HUES48 (cell line): ENCODE results near the gene HNRNPAB.

Source experiments
- H3K27ac ChIP-seq: one replicate; pipeline ENCODE4 v1.7.0; 2013; ENCODE audit warnings: low read depth, low read length, inconsistent platforms
- H3K27me3 ChIP-seq: 2 replicates; pipeline ENCODE4 v1.6.1; 2013; ENCODE audit warnings: mild to moderate bottlenecking, low read length; ENCODE audit not compliant: control insufficient read depth, insufficient read depth
- H3K36me3 ChIP-seq: 2 replicates; pipeline ENCODE4 v1.6.1; 2013; ENCODE audit warnings: low read length; ENCODE audit not compliant: control insufficient read depth, insufficient read depth
- H3K4me1 ChIP-seq: 2 replicates; pipeline ENCODE4 v1.6.1; 2013; ENCODE audit warnings: mild to moderate bottlenecking, low read length; ENCODE audit not compliant: control insufficient read depth, insufficient read depth
- H3K4me3 ChIP-seq: 2 replicates; pipeline ENCODE4 v1.5.1; 2013; ENCODE audit warnings: mild to moderate bottlenecking, low read depth, low read length
- H3K9ac ChIP-seq: 2 replicates; pipeline ENCODE4 v1.6.1; 2013; ENCODE audit warnings: mild to moderate bottlenecking, low read depth, low read length, moderate library complexity
- H3K9me3 ChIP-seq: 2 replicates; pipeline ENCODE4 v1.6.1; 2013; ENCODE audit warnings: low read length; ENCODE audit not compliant: control insufficient read depth, insufficient read depth

HNRNPAB gene

GRCh38 chr5:178205749-178206047 is 1.4 kb downstream of the HNRNPAB start:
- Histone ChIP-seq H3K36me3 (peaks cover 54% of the 10 kb centered on the region), H3K27ac (peak overlapping the region; percentile 82), H3K27me3 (peaks cover 4% of the 10 kb centered on the region; the same call in 1 of the 2 replicates)

GRCh38 chr5:178206166-178207101 is 2.1 kb downstream of the HNRNPAB start:
- Histone ChIP-seq H3K27ac (peak overlapping the region; percentile 22), H3K36me3 (peaks cover 61% of the 10 kb centered on the region), H3K9ac (peak overlapping the region; percentile 99; the same call in 1 of the 2 replicates), H3K4me3 (peak overlapping the region; percentile 100), H3K4me1 (peaks cover 10% of the 10 kb centered on the region; the same call in 1 of the 2 replicates), H3K27me3 (peaks cover 4% of the 10 kb centered on the region; the same call in 1 of the 2 replicates), H3K9me3 (no peaks in the 10 kb centered on the region)

More at GRCh38 chr5:178205749-178206047, 1.4 kb downstream of the HNRNPAB start:
- H3K9me3 ChIP-seq: no peaks in the 10 kb centered on the region
- H3K4me3 ChIP-seq: peak overlapping the region; percentile 100
- H3K4me1 ChIP-seq: peaks cover 10% of the 10 kb centered on the region; the same call in 1 of the 2 replicates
- peak overlapping the region; percentile 99 for H3K9ac ChIP-seq

- H3K36me3 ChIP-seq: peaks cover 71% of the 10 kb centered on the region
- no peaks in the 10 kb centered on the region for H3K9me3 ChIP-seq
- H3K4me1 ChIP-seq: peaks cover 10% of the 10 kb centered on the region; the same call in 1 of the 2 replicates
- no peak overlapping the region for H3K9ac ChIP-seq
- H3K27me3 ChIP-seq: no peaks in the 10 kb centered on the region
- no peak overlapping the region for H3K27ac ChIP-seq
- H3K4me3 ChIP-seq: peak overlapping the region; percentile 100; the same call in 1 of the 2 replicates
These were observed 3.0 kb downstream of the HNRNPAB start for GRCh38 chr5:178207183-178207916.

GRCh38 chr5:178207917-178208280 is 3.6 kb downstream of the HNRNPAB start:
- no peaks in the 10 kb centered on the region for H3K9me3 ChIP-seq
- H3K4me3 ChIP-seq: no peak overlapping the region
- H3K4me1 ChIP-seq: peaks cover 10% of the 10 kb centered on the region; the same call in 1 of the 2 replicates
- H3K27ac ChIP-seq: no peak overlapping the region
- no peak overlapping the region for H3K9ac ChIP-seq
- peaks cover 76% of the 10 kb centered on the region for H3K36me3 ChIP-seq
- no peaks in the 10 kb centered on the region for H3K27me3 ChIP-seq

GRCh38 chr5:178208540-178209227 is 4.4 kb downstream of the HNRNPAB start:
- Histone ChIP-seq H3K4me1 (peaks cover 10% of the 10 kb centered on the region; the same call in 1 of the 2 replicates), H3K4me3 (no peak overlapping the region), H3K9ac (no peak overlapping the region), H3K9me3 (no peaks in the 10 kb centered on the region), H3K27me3 (no peaks in the 10 kb centered on the region), H3K27ac (peak overlapping the region; percentile 21), H3K36me3 (peaks cover 84% of the 10 kb centered on the region)

- H3K4me1 ChIP-seq: peaks cover 10% of the 10 kb centered on the region; the same call in 1 of the 2 replicates
- H3K27ac ChIP-seq: peak overlapping the region; percentile 28
- no peak overlapping the region for H3K9ac ChIP-seq
- no peaks in the 10 kb centered on the region for H3K27me3 ChIP-seq
- H3K36me3 ChIP-seq: peaks cover 91% of the 10 kb centered on the region
- H3K4me3 ChIP-seq: no peak overlapping the region
- no peaks in the 10 kb centered on the region for H3K9me3 ChIP-seq
These were observed 5.2 kb downstream of the HNRNPAB start for GRCh38 chr5:178209334-178210072.

- Histone ChIP-seq H3K4me1 (peaks cover 10% of the 10 kb centered on the region; the same call in 1 of the 2 replicates), H3K27ac (peak overlapping the region; percentile 28), H3K36me3 (peaks cover 97% of the 10 kb centered on the region), H3K9ac (no peak overlapping the region), H3K27me3 (no peaks in the 10 kb centered on the region), H3K9me3 (no peaks in the 10 kb centered on the region), H3K4me3 (no peak overlapping the region)
These were observed 5.8 kb downstream of the HNRNPAB start for GRCh38 chr5:178210073-178210535.

GRCh38 chr5:178210686-178211085 is 6.4 kb downstream of the HNRNPAB start:
- no peak overlapping the region for H3K4me3 ChIP-seq
- peaks cover 99% of the 10 kb centered on the region for H3K36me3 ChIP-seq
- H3K27me3 ChIP-seq: no peaks in the 10 kb centered on the region
- H3K9me3 ChIP-seq: no peaks in the 10 kb centered on the region
- H3K9ac ChIP-seq: no peak overlapping the region
- H3K4me1 ChIP-seq: peaks cover 10% of the 10 kb centered on the region; the same call in 1 of the 2 replicates
- H3K27ac ChIP-seq: peak overlapping the region; percentile 23

GRCh38 chr5:178211095-178212048 is 7.0 kb downstream of the HNRNPAB start:
- Histone ChIP-seq H3K36me3 (peaks cover 99% of the 10 kb centered on the region), H3K27me3 (no peaks in the 10 kb centered on the region), H3K9me3 (no peaks in the 10 kb centered on the region), H3K4me1 (peaks cover 9% of the 10 kb centered on the region), H3K4me3 (no peak overlapping the region), H3K9ac (no peak overlapping the region), H3K27ac (no peak overlapping the region)
